A549 treated with DMSO at 1 μM for 4 hours (cell line): ENCODE measurements around the gene OR4Q2. TPM values are rescaled to one million over a fixed set of nuclear protein-coding genes. Genes with fewer than 3 reads are reported as not detected.

Experiments
- total RNA-seq: library from RNA; stranded (reverse); fragments of 200-300 nt; extraction: Qiagen RNA extraction; gene quantifications from 5 replicates; pipeline ENCODE4 v1.2.3, GENCODE V29; 2022; ENCODE audit warnings: low read depth

Gene OR4Q2
- total RNA-seq: not detected in 5 replicates

DNA sequence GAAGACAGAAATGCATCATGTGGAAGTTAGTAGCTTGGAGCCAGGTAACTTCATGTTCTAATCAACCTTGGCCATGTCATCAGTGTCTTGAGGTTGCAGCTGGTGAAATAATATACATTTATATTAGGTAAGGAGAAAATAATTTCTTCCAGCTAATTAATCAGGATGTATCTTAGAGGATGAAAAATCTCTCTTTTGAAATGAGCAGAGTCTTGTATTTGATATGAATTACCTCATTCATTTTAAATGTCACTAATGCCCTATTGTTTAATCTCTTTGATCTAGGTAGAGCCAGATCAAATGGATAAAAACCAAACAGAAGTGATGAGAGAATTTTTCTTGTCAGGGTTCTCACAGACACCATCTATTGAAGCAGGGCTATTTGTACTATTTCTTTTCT, at the start of gene OR4Q2:
TSS of gene OR4Q2 (plus strand) at position 301 of the 400 bp plus-strand sequence.

DNA sequence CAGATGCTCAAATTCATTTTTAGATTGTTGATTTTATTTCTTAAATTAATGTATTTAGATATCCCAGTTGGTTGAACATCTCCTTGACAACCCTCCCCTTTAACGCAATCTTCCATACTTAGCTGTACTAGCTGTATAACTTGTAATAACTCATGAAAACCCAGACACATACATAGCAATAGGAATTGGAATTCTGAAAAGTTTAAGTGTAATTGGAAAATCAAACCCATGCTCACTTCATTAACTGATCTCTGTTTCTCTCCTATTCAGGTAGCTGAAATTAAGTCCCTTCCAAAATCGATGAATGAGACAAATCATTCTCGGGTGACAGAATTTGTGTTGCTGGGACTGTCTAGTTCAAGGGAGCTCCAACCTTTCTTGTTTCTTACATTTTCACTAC, 26.7 kb upstream of the OR4Q2 start, which contains the start of gene OR4K15:
TSS of gene OR4K15 (plus strand) at position 301 of the 400 bp plus-strand sequence. CDS start at position 301, 0 bp downstream.

DNA sequence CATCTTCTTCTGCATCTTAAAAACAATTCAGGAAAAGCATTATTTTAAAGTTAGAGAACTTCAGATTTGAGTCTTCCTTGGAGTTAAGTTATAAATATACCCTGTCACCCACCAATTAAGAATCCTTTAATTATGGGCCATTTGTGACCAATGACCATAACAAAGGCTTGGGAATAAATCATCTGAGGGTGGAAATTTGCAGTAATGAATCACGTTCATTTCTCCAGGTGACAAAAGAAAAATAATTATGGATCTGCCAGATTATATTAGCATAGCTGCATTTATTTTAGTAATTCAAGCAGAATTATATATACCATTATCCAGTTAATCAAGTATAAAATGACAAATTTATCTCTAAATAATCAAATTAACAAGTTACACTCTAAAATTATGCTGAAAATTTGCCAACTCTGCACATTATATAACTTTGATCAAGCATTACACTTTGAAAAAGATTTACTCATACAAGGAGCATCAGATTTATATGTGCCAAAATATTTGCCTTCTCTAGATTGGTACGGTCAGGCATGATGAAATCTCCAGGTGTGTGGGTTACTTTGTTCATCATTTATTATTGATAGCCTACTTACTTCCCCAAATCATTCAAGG, 17.4 kb downstream of the OR4Q2 start, which contains the start of gene OR4K14:
TSS of gene OR4K14 (minus strand) at position 51 of the 609 bp plus-strand sequence. CDS start 4,114 bp downstream, outside the sequence.

DNA sequence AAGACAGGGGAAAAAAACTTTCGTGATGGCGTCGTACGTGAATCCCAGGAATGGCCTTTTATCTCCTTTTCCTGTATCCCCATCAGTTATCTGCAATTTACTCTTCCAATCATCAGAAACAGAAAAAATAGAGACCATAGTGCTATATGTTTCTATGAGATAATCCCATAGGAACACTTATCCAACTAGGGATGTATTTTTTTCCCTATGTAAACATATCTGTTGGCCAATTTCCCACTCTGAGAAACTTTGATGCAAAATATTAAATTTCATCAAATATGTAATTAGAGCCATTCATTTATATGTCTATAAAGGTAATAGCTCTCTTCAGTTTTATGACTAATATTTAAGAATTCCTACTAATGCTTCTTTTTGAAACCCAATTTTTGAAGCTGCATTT, 34.0 kb downstream of the OR4Q2 start, which contains the start of gene OR4K13:
TSS of gene OR4K13 (minus strand) at position 101 of the 400 bp plus-strand sequence. CDS start 1,280 bp downstream, outside the sequence.

Other genes starting within 250 kb of the OR4Q2 start
- not detected in 5 replicates for gene OR4M1, start 228.7 kb upstream of the OR4Q2 start, total RNA-seq
- not detected in 5 replicates for gene OR4N2, start 198.4 kb upstream of the OR4Q2 start, total RNA-seq
- not detected in 5 replicates for gene OR4K2, start 127.0 kb upstream of the OR4Q2 start, total RNA-seq
- not detected in 5 replicates for gene OR4K5, start 81.6 kb upstream of the OR4Q2 start, total RNA-seq
- gene OR4K1, start 71.2 kb upstream of the OR4Q2 start, total RNA-seq: not detected in 5 replicates
- not detected in 5 replicates for gene OR4K15, start 26.6 kb upstream of the OR4Q2 start, total RNA-seq
- not detected in 5 replicates for gene OR4K14, start 17.1 kb downstream of the OR4Q2 start, total RNA-seq
- not detected in 5 replicates for gene OR4K13, start 33.9 kb downstream of the OR4Q2 start, total RNA-seq
- gene OR4L1, start 57.9 kb downstream of the OR4Q2 start, total RNA-seq: not detected in 5 replicates
- not detected in 5 replicates for gene OR4K17, start 108.6 kb downstream of the OR4Q2 start, total RNA-seq
- gene OR4N5, start 136.7 kb downstream of the OR4Q2 start, total RNA-seq: not detected in 5 replicates
- not detected in 5 replicates for gene OR11G2, start 188.7 kb downstream of the OR4Q2 start, total RNA-seq
- not detected in 5 replicates for gene OR11H6, start 221.5 kb downstream of the OR4Q2 start, total RNA-seq
- gene OR11H7, start 226.8 kb downstream of the OR4Q2 start, total RNA-seq: not detected in 5 replicates
- not detected in 5 replicates for gene OR11H4, start 237.1 kb downstream of the OR4Q2 start, total RNA-seq